Progenitor cell of endocrine pancreas (in vitro differentiated cells): ENCODE results near the gene NCS1. TPM values are rescaled to one million over a fixed set of nuclear protein-coding genes. Genes with fewer than 3 reads are reported as not detected.
A peak's percentile ranks its signal among the peaks of the same experiment; 100 is the strongest.

Experiments used
- DNase-seq: peaks from one replicate; pipeline ENCODE4 v3.0.0; 2021; ENCODE audit warnings: low spot score; ENCODE audit not compliant: unreplicated experiment
- H3K27ac Mint-ChIP-seq: 2 replicates; pipeline ENCODE4 v1.8.0; 2021; ENCODE audit warnings: mild to moderate bottlenecking, moderate library complexity, mixed read lengths
- H3K27me3 Mint-ChIP-seq: 2 replicates; pipeline ENCODE4 v1.8.0; 2021; ENCODE audit warnings: mixed read lengths
- H3K36me3 Mint-ChIP-seq: 2 replicates; pipeline ENCODE4 v1.8.0; 2022; ENCODE audit warnings: mixed read lengths; ENCODE audit not compliant: insufficient read depth
- H3K4me1 Mint-ChIP-seq: 2 replicates; pipeline ENCODE4 v1.8.0; 2021; ENCODE audit warnings: low read depth, mixed read lengths
- H3K4me3 Mint-ChIP-seq: 2 replicates; pipeline ENCODE4 v1.8.0; 2021; ENCODE audit warnings: low read depth, mild to moderate bottlenecking, moderate library complexity, mixed read lengths
- H3K9me3 Mint-ChIP-seq: 2 replicates; pipeline ENCODE4 v1.8.0; 2021; ENCODE audit warnings: low read depth, mixed read lengths
- CTCF ChIP-seq: fragments of 200-600 bp; sonication (generic); IDR thresholded peaks from one replicate; pipeline ENCODE4 v1.5.0; 2021; ENCODE audit warnings: antibody characterized with exemption, mild to moderate bottlenecking; ENCODE audit not compliant: unreplicated experiment
- total RNA-seq: library from RNA; stranded (reverse); gene quantifications from 2 replicates; pipeline ENCODE4 v1.2.1, GENCODE V29; 2021

Gene NCS1
- total RNA-seq, 1 donor from 2014 or later = 29.0 TPM

GRCh38 chr9:130233587-130233945 is 61.4 kb downstream of the NCS1 start:
- H3K9me3 Mint-ChIP-seq = no peaks in the 10 kb centered on the region
- H3K4me1 Mint-ChIP-seq = no peaks in the 10 kb centered on the region
- no peaks in the 10 kb centered on the region for H3K27me3 Mint-ChIP-seq
- peaks cover 8% of the 10 kb centered on the region for H3K36me3 Mint-ChIP-seq
- TF ChIP-seq CTCF = no peak
- H3K4me3 Mint-ChIP-seq = no peak overlapping the region
- no peak overlapping the region for H3K27ac Mint-ChIP-seq
- DNase-seq = no peak

- Mint-ChIP-seq H3K9me3 (no peaks in the 10 kb centered on the region), H3K27ac (no peak overlapping the region), H3K4me3 (no peak overlapping the region), H3K27me3 (no peaks in the 10 kb centered on the region), H3K36me3 (peaks cover 5% of the 10 kb centered on the region), H3K4me1 (no peaks in the 10 kb centered on the region)
- no peak for TF ChIP-seq CTCF
- no peak for DNase-seq
These were observed 62.4 kb downstream of the NCS1 start for GRCh38 chr9:130234340-130235260.

GRCh38 chr9:130235558-130236435 is 63.6 kb downstream of the NCS1 start:
- H3K36me3 Mint-ChIP-seq = peaks cover 3% of the 10 kb centered on the region
- H3K27ac Mint-ChIP-seq = no peak overlapping the region
- no peaks in the 10 kb centered on the region for H3K9me3 Mint-ChIP-seq
- DNase-seq = peak; percentile 67
- H3K27me3 Mint-ChIP-seq = no peaks in the 10 kb centered on the region
- TF ChIP-seq CTCF = peak; percentile 98
- no peaks in the 10 kb centered on the region for H3K4me1 Mint-ChIP-seq
- H3K4me3 Mint-ChIP-seq = no peak overlapping the region

- H3K36me3 Mint-ChIP-seq = peaks cover 3% of the 10 kb centered on the region
- no peak for DNase-seq
- H3K9me3 Mint-ChIP-seq = no peaks in the 10 kb centered on the region
- H3K4me3 Mint-ChIP-seq = no peak overlapping the region
- no peak for TF ChIP-seq CTCF
- H3K4me1 Mint-ChIP-seq = no peaks in the 10 kb centered on the region
- H3K27ac Mint-ChIP-seq = no peak overlapping the region
- H3K27me3 Mint-ChIP-seq = no peaks in the 10 kb centered on the region
These were observed 64.3 kb downstream of the NCS1 start for GRCh38 chr9:130236436-130236985.

GRCh38 chr9:130237076-130237475 is 64.9 kb downstream of the NCS1 start:
- H3K4me3 Mint-ChIP-seq = no peak overlapping the region
- no peaks in the 10 kb centered on the region for H3K4me1 Mint-ChIP-seq
- H3K27me3 Mint-ChIP-seq = no peaks in the 10 kb centered on the region
- no peak for TF ChIP-seq CTCF
- DNase-seq = no peak
- H3K27ac Mint-ChIP-seq = no peak overlapping the region
- no peaks in the 10 kb centered on the region for H3K9me3 Mint-ChIP-seq
- H3K36me3 Mint-ChIP-seq = peaks cover 3% of the 10 kb centered on the region
